ENCODE measurements around the gene ANP32A.

Gene ANP32A

DNA sequence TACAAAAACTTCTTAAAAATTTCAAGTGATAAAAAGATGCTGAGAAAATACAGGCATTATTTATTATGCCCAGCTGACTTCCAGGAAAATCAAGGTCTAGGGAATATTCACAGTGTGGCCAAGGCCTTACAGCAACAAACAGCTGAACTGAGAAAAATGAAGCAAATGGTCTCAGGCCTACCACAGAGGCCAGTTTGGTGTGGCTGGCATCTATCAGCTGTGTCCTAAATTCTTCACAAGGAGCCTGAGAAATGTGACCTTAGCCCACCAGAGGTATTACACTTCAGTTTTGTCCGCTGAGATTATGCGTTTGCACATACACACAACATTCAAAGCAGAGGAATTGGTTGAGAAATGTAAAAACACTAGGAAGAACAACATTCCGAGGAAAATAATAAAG lies 77.4 kb downstream of the ANP32A start:
- no peak for DNase-seq (ENCODE audit: low read depth)

DNA sequence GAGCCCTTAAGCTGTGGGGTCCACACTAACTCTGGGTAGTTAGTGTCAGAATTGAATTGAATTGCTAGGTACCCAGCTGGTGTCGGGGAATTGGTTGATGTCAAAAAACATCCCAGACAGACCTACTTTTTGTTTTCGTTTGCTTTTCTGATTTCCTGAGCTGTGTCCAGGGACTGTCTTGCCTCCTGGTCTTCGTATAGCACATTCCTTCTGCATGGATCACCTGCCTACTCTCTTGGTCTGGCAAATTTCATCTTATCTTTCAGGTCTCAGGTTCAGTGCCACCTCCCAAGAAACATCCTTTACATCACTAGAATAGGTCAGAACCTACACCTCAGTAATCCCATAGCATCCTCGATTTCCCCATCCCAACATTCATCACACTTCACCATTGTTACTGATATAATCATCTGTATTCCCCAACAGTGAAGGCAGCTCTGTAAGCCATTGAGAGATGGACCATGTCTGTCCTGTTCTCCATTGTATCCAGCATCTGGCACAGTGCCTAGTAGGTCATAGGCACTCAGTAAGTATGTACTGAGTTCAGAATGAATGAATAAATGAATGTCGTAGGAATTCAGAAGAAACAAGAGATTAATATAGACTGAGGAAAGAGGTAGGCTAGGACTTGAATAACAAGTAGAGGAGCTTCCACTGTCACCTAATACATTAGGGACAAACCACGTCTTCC lies 81.2 kb downstream of the ANP32A start:
- DNase-seq (ENCODE audit: low read depth): no peak

GRCh38 chr15:68735610-68736009 lies 85.1 kb downstream of the ANP32A start:
- no peak for DNase-seq (ENCODE audit: low read depth)

- no peak for DNase-seq (ENCODE audit: low read depth)
Observed at GRCh38 chr15:68734881-68735280, 85.8 kb downstream of the ANP32A start.

GRCh38 chr15:68734352-68734751 lies 86.3 kb downstream of the ANP32A start:
- DNase-seq (ENCODE audit: low read depth): no peak

GRCh38 chr15:68733666-68734065 lies 87.0 kb downstream of the ANP32A start:
- no peak for DNase-seq (ENCODE audit: low read depth)

- DNase-seq (ENCODE audit: low read depth): no peak
Observed at GRCh38 chr15:68732451-68732850, 88.2 kb downstream of the ANP32A start.

GRCh38 chr15:68730976-68731897 lies 89.5 kb downstream of the ANP32A start:
- no peak for DNase-seq (ENCODE audit: low read depth)

- DNase-seq (ENCODE audit: low read depth): no peak
Observed at GRCh38 chr15:68730471-68730919, 90.2 kb downstream of the ANP32A start.

DNA sequence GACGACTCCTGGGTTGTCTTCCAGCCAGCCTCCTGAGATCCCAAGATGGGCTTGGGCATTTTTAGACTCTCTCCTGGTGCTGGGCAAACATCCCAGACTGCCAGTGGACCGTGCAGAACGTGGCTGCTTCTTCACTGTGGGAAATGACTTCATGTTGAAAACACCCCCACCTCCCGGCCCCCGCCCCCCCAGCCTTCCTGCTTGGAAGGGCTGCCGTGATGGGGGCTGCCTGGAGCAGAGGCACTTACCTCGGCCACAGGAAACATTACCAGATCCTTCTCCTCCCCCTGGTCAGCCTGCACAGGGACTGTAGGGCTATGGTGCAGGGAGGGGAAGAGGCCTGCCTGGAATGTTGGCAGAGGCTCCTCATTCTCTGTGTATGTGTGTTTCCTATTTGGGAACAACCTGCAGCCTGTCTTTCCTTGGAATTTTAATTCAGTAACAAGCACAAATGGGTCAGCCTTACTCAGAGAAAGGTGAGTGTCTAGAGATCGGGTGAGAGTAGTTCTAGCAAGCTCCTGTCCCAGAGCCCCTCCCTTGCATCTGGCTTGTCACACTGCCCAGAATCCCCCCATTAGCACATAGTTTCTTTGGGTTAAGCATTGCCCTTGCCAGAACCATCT lies 90.8 kb downstream of the ANP32A start:
- no peak for DNase-seq (ENCODE audit: low read depth)
